ENCODE results near the gene OTOS.

OTOS gene

GRCh38 chr2:240140511-240140910 is at the start of gene OTOS:
OTOS (minus strand) TSS chr2:240140658; CDS start chr2:240140326, 332 bp downstream.
- H3K4me3 ChIP-seq (ENCODE audit: low read length in 2 of 2), result no peak within 1 kb of the TSS
- H3K27me3 ChIP-seq (ENCODE audit: control insufficient read depth in 1 of 2, insufficient read depth in 2 of 2, low read length in 2 of 2), result peaks cover 5 to 10% of the 10 kb centered on the region in 2 donors
- H3K36me3 ChIP-seq (ENCODE audit: control insufficient read depth in 2 of 2, insufficient read depth in 2 of 2, low read length in 2 of 2), result no peaks in the 10 kb centered on the region
- no peak within 1 kb of the TSS for H3K9ac ChIP-seq (ENCODE audit: low read length in 2 of 2)
- peaks cover 9% of the 10 kb centered on the region for H3K4me1 ChIP-seq (ENCODE audit: control insufficient read depth, insufficient read depth, low read length)
- H3K27ac ChIP-seq (ENCODE audit: low read length), result no peak within 1 kb of the TSS
- no peaks in the 10 kb centered on the region for H3K9me3 ChIP-seq (ENCODE audit: control insufficient read depth in 2 of 2, low read length in 2 of 2)

GRCh38 chr2:240189686-240190085 is 49.2 kb upstream of the OTOS start:
- Histone ChIP-seq H3K4me3 (ENCODE audit: low read length in 2 of 2) (no peak overlapping the region), H3K4me1 (ENCODE audit: control insufficient read depth, insufficient read depth, low read length) (no peaks in the 10 kb centered on the region), H3K9ac (ENCODE audit: low read length in 2 of 2) (no peak overlapping the region), H3K27me3 (ENCODE audit: control insufficient read depth in 1 of 2, insufficient read depth in 2 of 2, low read length in 2 of 2) (peaks cover 2 to 9% of the 10 kb centered on the region in 2 donors), H3K9me3 (ENCODE audit: control insufficient read depth in 2 of 2, low read length in 2 of 2) (peaks cover 0 to 2% of the 10 kb centered on the region in 2 donors), H3K27ac (ENCODE audit: low read length) (no peak overlapping the region), H3K36me3 (ENCODE audit: control insufficient read depth in 2 of 2, insufficient read depth in 2 of 2, low read length in 2 of 2) (no peaks in the 10 kb centered on the region)

- H3K4me3 ChIP-seq (ENCODE audit: low read length in 2 of 2), result no peak overlapping the region
- peaks cover 2 to 9% of the 10 kb centered on the region in 2 donors for H3K27me3 ChIP-seq (ENCODE audit: control insufficient read depth in 1 of 2, insufficient read depth in 2 of 2, low read length in 2 of 2)
- peaks cover 0 to 2% of the 10 kb centered on the region in 2 donors for H3K9me3 ChIP-seq (ENCODE audit: control insufficient read depth in 2 of 2, low read length in 2 of 2)
- no peak overlapping the region for H3K9ac ChIP-seq (ENCODE audit: low read length in 2 of 2)
- H3K27ac ChIP-seq (ENCODE audit: low read length), result no peak overlapping the region
- H3K36me3 ChIP-seq (ENCODE audit: control insufficient read depth in 2 of 2, insufficient read depth in 2 of 2, low read length in 2 of 2), result no peaks in the 10 kb centered on the region
- H3K4me1 ChIP-seq (ENCODE audit: control insufficient read depth, insufficient read depth, low read length), result no peaks in the 10 kb centered on the region
These were observed 47.6 kb upstream of the OTOS start for GRCh38 chr2:240187989-240188590.

DNA sequence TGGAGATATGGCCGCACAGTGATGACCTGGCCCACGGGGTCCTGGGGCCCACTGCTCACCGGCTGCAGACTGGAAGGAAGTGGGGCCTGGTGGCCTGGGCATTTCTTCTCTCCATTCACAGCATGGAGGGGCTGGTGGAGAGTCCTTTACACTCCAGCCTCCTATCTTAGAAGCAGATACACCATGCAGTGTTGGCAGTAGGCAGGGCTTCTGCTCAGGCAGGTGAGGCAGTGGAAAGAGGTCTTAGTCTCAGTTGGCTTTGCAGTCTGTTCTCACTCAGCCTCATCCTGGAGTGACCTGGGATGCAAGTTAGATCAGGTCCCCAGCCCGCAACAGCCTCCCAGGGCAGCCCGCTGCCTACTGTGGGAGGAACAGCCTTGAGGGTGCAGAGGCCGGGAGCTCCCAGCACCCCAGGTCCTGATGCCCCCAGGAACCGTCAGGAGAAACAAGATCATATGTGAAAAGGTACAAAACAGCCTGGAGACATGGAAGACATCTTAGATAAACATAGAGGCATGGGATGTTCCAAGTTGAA is 45.8 kb upstream of the OTOS start:
- H3K9me3 ChIP-seq (ENCODE audit: control insufficient read depth in 2 of 2, low read length in 2 of 2), result peaks cover 0 to 2% of the 10 kb centered on the region in 2 donors
- H3K27me3 ChIP-seq (ENCODE audit: control insufficient read depth in 1 of 2, insufficient read depth in 2 of 2, low read length in 2 of 2), result peaks cover 2 to 10% of the 10 kb centered on the region in 2 donors
- H3K9ac ChIP-seq (ENCODE audit: low read length in 2 of 2), result no peak overlapping the region
- H3K4me3 ChIP-seq (ENCODE audit: low read length in 2 of 2), result no peak overlapping the region
- H3K36me3 ChIP-seq (ENCODE audit: control insufficient read depth in 2 of 2, insufficient read depth in 2 of 2, low read length in 2 of 2), result no peaks in the 10 kb centered on the region
- H3K4me1 ChIP-seq (ENCODE audit: control insufficient read depth, insufficient read depth, low read length), result no peaks in the 10 kb centered on the region
- no peak overlapping the region for H3K27ac ChIP-seq (ENCODE audit: low read length)

GRCh38 chr2:240184656-240185055 is 44.2 kb upstream of the OTOS start:
- Histone ChIP-seq H3K27ac (ENCODE audit: low read length) (no peak overlapping the region), H3K36me3 (ENCODE audit: control insufficient read depth in 2 of 2, insufficient read depth in 2 of 2, low read length in 2 of 2) (no peaks in the 10 kb centered on the region), H3K4me3 (ENCODE audit: low read length in 2 of 2) (no peak overlapping the region), H3K4me1 (ENCODE audit: control insufficient read depth, insufficient read depth, low read length) (no peaks in the 10 kb centered on the region), H3K27me3 (ENCODE audit: control insufficient read depth in 1 of 2, insufficient read depth in 2 of 2, low read length in 2 of 2) (peaks cover 0 to 9% of the 10 kb centered on the region in 2 donors), H3K9me3 (ENCODE audit: control insufficient read depth in 2 of 2, low read length in 2 of 2) (peaks cover 0 to 2% of the 10 kb centered on the region in 2 donors), H3K9ac (ENCODE audit: low read length in 2 of 2) (no peak overlapping the region)

GRCh38 chr2:240183875-240184590 is 43.6 kb upstream of the OTOS start:
- H3K9me3 ChIP-seq (ENCODE audit: control insufficient read depth in 2 of 2, low read length in 2 of 2), result peaks cover 0 to 2% of the 10 kb centered on the region in 2 donors
- H3K27ac ChIP-seq (ENCODE audit: low read length), result no peak overlapping the region
- H3K9ac ChIP-seq (ENCODE audit: low read length in 2 of 2), result no peak overlapping the region
- peaks cover 0 to 14% of the 10 kb centered on the region in 2 donors for H3K27me3 ChIP-seq (ENCODE audit: control insufficient read depth in 1 of 2, insufficient read depth in 2 of 2, low read length in 2 of 2)
- H3K36me3 ChIP-seq (ENCODE audit: control insufficient read depth in 2 of 2, insufficient read depth in 2 of 2, low read length in 2 of 2), result no peaks in the 10 kb centered on the region
- H3K4me1 ChIP-seq (ENCODE audit: control insufficient read depth, insufficient read depth, low read length), result no peaks in the 10 kb centered on the region
- no peak overlapping the region for H3K4me3 ChIP-seq (ENCODE audit: low read length in 2 of 2)

GRCh38 chr2:240183006-240183874 is 42.8 kb upstream of the OTOS start:
- Histone ChIP-seq H3K27me3 (ENCODE audit: control insufficient read depth in 1 of 2, insufficient read depth in 2 of 2, low read length in 2 of 2) (peaks cover 0 to 17% of the 10 kb centered on the region in 2 donors), H3K4me1 (ENCODE audit: control insufficient read depth, insufficient read depth, low read length) (no peaks in the 10 kb centered on the region), H3K27ac (ENCODE audit: low read length) (no peak overlapping the region), H3K9ac (ENCODE audit: low read length in 2 of 2) (no peak overlapping the region), H3K9me3 (ENCODE audit: control insufficient read depth in 2 of 2, low read length in 2 of 2) (peaks cover 0 to 2% of the 10 kb centered on the region in 2 donors), H3K36me3 (ENCODE audit: control insufficient read depth in 2 of 2, insufficient read depth in 2 of 2, low read length in 2 of 2) (no peaks in the 10 kb centered on the region), H3K4me3 (ENCODE audit: low read length in 2 of 2) (no peak overlapping the region)

DNA sequence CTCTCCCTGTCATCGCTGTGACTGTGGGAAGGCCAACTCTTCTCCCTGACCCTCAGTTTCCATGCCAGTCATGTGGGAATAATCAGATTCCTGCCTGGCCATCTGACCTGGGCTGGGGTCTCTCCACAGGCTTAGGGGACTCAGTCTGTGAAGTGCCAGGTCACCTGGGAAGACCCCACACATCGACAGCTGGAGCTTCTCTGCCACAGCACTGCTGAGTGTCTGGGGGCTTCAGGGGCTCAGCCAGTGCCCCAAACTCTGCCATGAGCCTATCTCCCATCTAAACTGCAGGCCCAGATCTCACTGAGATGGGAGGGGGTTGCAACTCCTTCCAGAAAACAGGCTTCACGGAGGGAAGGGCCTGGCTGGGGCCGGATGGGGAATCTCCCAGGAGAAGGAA is 42.0 kb upstream of the OTOS start:
- H3K27ac ChIP-seq (ENCODE audit: low read length), result no peak overlapping the region
- peaks cover 0 to 17% of the 10 kb centered on the region in 2 donors for H3K27me3 ChIP-seq (ENCODE audit: control insufficient read depth in 1 of 2, insufficient read depth in 2 of 2, low read length in 2 of 2)
- no peaks in the 10 kb centered on the region for H3K9me3 ChIP-seq (ENCODE audit: control insufficient read depth in 2 of 2, low read length in 2 of 2)

DNA sequence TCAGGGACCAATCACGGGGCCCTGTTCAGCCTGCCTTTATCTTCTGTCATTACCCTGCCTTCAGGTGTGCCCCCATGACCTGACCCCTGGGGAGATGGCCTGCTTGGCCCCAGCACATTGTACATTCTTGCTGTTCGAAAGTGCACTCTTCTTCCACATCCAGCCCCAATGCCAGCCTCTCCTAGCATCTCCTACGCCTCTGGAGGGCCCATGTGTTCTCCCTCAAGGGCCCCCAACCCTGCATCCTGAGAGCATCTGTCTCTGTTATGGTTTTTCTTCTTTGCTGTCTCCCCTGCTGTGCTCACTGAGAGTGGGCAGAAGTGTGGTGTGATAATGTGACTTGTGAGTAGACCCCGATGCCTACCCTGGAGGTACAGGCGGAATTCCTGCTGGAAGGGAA is 41.5 kb upstream of the OTOS start:
- Histone ChIP-seq H3K4me3 (ENCODE audit: low read length in 2 of 2) (no peak overlapping the region), H3K36me3 (ENCODE audit: control insufficient read depth in 2 of 2, insufficient read depth in 2 of 2, low read length in 2 of 2) (no peaks in the 10 kb centered on the region), H3K27me3 (ENCODE audit: control insufficient read depth in 1 of 2, insufficient read depth in 2 of 2, low read length in 2 of 2) (peaks cover 0 to 17% of the 10 kb centered on the region in 2 donors), H3K4me1 (ENCODE audit: control insufficient read depth, insufficient read depth, low read length) (no peaks in the 10 kb centered on the region), H3K27ac (ENCODE audit: low read length) (no peak overlapping the region), H3K9ac (ENCODE audit: low read length in 2 of 2) (no peak overlapping the region), H3K9me3 (ENCODE audit: control insufficient read depth in 2 of 2, low read length in 2 of 2) (no peaks in the 10 kb centered on the region)

More for the DNA sequence above, 42.0 kb upstream of the OTOS start:
- H3K4me1 ChIP-seq (ENCODE audit: control insufficient read depth, insufficient read depth, low read length), result no peaks in the 10 kb centered on the region
- no peak overlapping the region for H3K9ac ChIP-seq (ENCODE audit: low read length in 2 of 2)
- no peak overlapping the region for H3K4me3 ChIP-seq (ENCODE audit: low read length in 2 of 2)
- H3K36me3 ChIP-seq (ENCODE audit: control insufficient read depth in 2 of 2, insufficient read depth in 2 of 2, low read length in 2 of 2), result no peaks in the 10 kb centered on the region

- H3K9me3 ChIP-seq (ENCODE audit: control insufficient read depth in 2 of 2, low read length in 2 of 2), result no peaks in the 10 kb centered on the region
- no peak overlapping the region for H3K27ac ChIP-seq (ENCODE audit: low read length)
- H3K36me3 ChIP-seq (ENCODE audit: control insufficient read depth in 2 of 2, insufficient read depth in 2 of 2, low read length in 2 of 2), result no peaks in the 10 kb centered on the region
- no peak overlapping the region for H3K9ac ChIP-seq (ENCODE audit: low read length in 2 of 2)
- no peak overlapping the region for H3K4me3 ChIP-seq (ENCODE audit: low read length in 2 of 2)
- peaks cover 2 to 15% of the 10 kb centered on the region in 2 donors for H3K27me3 ChIP-seq (ENCODE audit: control insufficient read depth in 1 of 2, insufficient read depth in 2 of 2, low read length in 2 of 2)
- H3K4me1 ChIP-seq (ENCODE audit: control insufficient read depth, insufficient read depth, low read length), result no peaks in the 10 kb centered on the region
These were observed 39.6 kb upstream of the OTOS start for GRCh38 chr2:240179941-240180666.

Measured in stomach smooth muscle (tissue), 2 donors.